Measurements from ENCODE around the gene TCL1B. TPM values are rescaled to one million over a fixed set of nuclear protein-coding genes. Genes with fewer than 3 reads are reported as not detected.

TCL1B gene
- total and polyA plus RNA-seq, 4 donors, result 0.19 TPM; not detected in 3

DNA sequence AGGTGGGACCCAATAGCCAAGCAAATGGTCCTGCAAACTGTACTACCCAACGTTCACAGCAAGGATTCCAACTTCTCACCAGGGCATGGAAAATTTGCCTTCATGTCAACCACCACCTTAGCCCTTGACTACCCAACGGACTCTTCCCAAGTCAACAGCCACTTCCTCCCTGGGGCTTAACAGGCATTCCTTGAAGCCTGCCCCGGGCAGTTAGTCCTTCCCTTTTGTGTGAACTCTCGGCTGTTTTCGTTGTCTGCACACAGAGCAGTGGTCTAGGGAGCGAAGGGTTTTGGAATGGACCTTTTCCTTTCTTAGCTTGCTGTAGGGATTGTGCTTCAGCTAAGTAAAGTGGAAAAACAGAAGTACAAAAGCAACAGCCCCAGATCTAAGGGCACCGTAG is 35.2 kb upstream of the TCL1B start:
- TF ChIP-seq, protein P1, sequence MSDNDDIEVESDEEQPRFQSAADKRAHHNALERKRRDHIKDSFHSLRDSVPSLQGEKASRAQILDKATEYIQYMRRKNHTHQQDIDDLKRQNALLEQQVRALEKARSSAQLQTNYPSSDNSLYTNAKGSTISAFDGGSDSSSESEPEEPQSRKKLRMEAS (IDR thresholded peaks at IDR 0.05), result no peak
- no peak for TF ChIP-seq NR2F2 (IDR thresholded peaks at IDR 0.05)
- TF ChIP-seq YY1 (IDR thresholded peaks at IDR 0.05), result no peak
- TF ChIP-seq SP1 (IDR thresholded peaks at IDR 0.05), result no peak
- no peak for TF ChIP-seq HNF4A (conservative IDR thresholded peaks at IDR 0.05)
- no peak for TF ChIP-seq FOXA1 (IDR thresholded peaks at IDR 0.05)
- TF ChIP-seq EGR1 (IDR thresholded peaks at IDR 0.05; ENCODE audit: low read depth in 2 of 2), result no peak
- no peak for TF ChIP-seq HNF4G (IDR thresholded peaks at IDR 0.05)
- no peak for TF ChIP-seq RAD21 (IDR thresholded peaks at IDR 0.05)
- no peak for TF ChIP-seq FOXA2 (IDR thresholded peaks at IDR 0.05)
- no peak for TF ChIP-seq TAF1 (conservative IDR thresholded peaks at IDR 0.05)
- TF ChIP-seq, protein P2, sequence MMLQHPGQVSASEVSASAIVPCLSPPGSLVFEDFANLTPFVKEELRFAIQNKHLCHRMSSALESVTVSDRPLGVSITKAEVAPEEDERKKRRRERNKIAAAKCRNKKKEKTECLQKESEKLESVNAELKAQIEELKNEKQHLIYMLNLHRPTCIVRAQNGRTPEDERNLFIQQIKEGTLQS (IDR thresholded peaks at IDR 0.05), result no peak
- TF ChIP-seq, protein P3, sequence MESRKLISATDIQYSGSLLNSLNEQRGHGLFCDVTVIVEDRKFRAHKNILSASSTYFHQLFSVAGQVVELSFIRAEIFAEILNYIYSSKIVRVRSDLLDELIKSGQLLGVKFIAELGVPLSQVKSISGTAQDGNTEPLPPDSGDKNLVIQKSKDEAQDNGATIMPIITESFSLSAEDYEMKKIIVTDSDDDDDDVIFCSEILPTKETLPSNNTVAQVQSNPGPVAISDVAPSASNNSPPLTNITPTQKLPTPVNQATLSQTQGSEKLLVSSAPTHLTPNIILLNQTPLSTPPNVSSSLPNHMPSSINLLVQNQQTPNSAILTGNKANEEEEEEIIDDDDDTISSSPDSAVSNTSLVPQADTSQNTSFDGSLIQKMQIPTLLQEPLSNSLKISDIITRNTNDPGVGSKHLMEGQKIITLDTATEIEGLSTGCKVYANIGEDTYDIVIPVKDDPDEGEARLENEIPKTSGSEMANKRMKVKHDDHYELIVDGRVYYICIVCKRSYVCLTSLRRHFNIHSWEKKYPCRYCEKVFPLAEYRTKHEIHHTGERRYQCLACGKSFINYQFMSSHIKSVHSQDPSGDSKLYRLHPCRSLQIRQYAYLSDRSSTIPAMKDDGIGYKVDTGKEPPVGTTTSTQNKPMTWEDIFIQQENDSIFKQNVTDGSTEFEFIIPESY (IDR thresholded peaks at IDR 0.05), result no peak
- no peak for TF ChIP-seq GABPA (IDR thresholded peaks at IDR 0.05 in 1 of 2, conservative IDR thresholded peaks at IDR 0.05 in 1 of 2)
- no peak for TF ChIP-seq RXRA (IDR thresholded peaks at IDR 0.05)
- TF ChIP-seq, protein P4, sequence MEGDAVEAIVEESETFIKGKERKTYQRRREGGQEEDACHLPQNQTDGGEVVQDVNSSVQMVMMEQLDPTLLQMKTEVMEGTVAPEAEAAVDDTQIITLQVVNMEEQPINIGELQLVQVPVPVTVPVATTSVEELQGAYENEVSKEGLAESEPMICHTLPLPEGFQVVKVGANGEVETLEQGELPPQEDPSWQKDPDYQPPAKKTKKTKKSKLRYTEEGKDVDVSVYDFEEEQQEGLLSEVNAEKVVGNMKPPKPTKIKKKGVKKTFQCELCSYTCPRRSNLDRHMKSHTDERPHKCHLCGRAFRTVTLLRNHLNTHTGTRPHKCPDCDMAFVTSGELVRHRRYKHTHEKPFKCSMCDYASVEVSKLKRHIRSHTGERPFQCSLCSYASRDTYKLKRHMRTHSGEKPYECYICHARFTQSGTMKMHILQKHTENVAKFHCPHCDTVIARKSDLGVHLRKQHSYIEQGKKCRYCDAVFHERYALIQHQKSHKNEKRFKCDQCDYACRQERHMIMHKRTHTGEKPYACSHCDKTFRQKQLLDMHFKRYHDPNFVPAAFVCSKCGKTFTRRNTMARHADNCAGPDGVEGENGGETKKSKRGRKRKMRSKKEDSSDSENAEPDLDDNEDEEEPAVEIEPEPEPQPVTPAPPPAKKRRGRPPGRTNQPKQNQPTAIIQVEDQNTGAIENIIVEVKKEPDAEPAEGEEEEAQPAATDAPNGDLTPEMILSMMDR (IDR thresholded peaks at IDR 0.05; ENCODE audit: low read depth, low read length, missing input control), result no peak
- TF ChIP-seq, protein P5, sequence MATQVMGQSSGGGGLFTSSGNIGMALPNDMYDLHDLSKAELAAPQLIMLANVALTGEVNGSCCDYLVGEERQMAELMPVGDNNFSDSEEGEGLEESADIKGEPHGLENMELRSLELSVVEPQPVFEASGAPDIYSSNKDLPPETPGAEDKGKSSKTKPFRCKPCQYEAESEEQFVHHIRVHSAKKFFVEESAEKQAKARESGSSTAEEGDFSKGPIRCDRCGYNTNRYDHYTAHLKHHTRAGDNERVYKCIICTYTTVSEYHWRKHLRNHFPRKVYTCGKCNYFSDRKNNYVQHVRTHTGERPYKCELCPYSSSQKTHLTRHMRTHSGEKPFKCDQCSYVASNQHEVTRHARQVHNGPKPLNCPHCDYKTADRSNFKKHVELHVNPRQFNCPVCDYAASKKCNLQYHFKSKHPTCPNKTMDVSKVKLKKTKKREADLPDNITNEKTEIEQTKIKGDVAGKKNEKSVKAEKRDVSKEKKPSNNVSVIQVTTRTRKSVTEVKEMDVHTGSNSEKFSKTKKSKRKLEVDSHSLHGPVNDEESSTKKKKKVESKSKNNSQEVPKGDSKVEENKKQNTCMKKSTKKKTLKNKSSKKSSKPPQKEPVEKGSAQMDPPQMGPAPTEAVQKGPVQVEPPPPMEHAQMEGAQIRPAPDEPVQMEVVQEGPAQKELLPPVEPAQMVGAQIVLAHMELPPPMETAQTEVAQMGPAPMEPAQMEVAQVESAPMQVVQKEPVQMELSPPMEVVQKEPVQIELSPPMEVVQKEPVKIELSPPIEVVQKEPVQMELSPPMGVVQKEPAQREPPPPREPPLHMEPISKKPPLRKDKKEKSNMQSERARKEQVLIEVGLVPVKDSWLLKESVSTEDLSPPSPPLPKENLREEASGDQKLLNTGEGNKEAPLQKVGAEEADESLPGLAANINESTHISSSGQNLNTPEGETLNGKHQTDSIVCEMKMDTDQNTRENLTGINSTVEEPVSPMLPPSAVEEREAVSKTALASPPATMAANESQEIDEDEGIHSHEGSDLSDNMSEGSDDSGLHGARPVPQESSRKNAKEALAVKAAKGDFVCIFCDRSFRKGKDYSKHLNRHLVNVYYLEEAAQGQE (IDR thresholded peaks at IDR 0.05), result no peak
- TF ChIP-seq JUND (IDR thresholded peaks at IDR 0.05), result no peak
- Histone ChIP-seq H3K27me3 (ENCODE audit: control insufficient read depth in 4 of 4, insufficient read depth in 4 of 4, low read length in 3 of 4) (no peaks in the 10 kb centered on the region), H3K9me3 (ENCODE audit: control insufficient read depth in 4 of 4, low read length in 3 of 4) (no peaks in the 10 kb centered on the region), H3K36me3 (ENCODE audit: control insufficient read depth in 4 of 4, insufficient read depth in 3 of 4, low read depth in 1 of 4, low read length in 3 of 4) (no peaks in the 10 kb centered on the region), H3K27ac (ENCODE audit: low read depth in 1 of 2, low read length in 2 of 2) (no peak overlapping the region), H3K4me3 (ENCODE audit: low read depth in 1 of 3, low read length in 3 of 3) (no peak overlapping the region), H3K9ac (ENCODE audit: low read depth in 1 of 2, low read length in 2 of 2) (no peak overlapping the region), H3K4me1 (ENCODE audit: control insufficient read depth in 4 of 4, insufficient read depth in 4 of 4, low read length in 3 of 4) (no peaks in the 10 kb centered on the region)
- 75% methylated on average over 7 of the region's 7 CpGs for WGBS
- DNase-seq (ENCODE audit: low spot score), result no peak

Measured in liver (tissue), 9 donors.